HL-60/S4 (cell line): Measurements from ENCODE around the gene CCDC178.
"Not testable (repeated sequence)": the region's sequence is repeated elsewhere in the genome, so short reads cannot be mapped to it uniquely, and the experiment has no call there.

Experiments used
- in situ Hi-C: fragments of 300-500 bp; cut with MboI; formaldehyde crosslinking; loops from 2 replicates; pipeline ENCODE4 v1.14.3; 2022; ENCODE audit warnings: low sequenced_read_pairs

The CCDC178 gene

GRCh38 chr18:33022370-33022769 is 418.2 kb downstream of the CCDC178 start:
- in situ Hi-C loops: no loop called here

GRCh38 chr18:33020877-33021276 is 419.6 kb downstream of the CCDC178 start:
- in situ Hi-C loops: no loop called here

GRCh38 chr18:33014060-33014796 is 426.3 kb downstream of the CCDC178 start:
- in situ Hi-C loops: no loop called here

GRCh38 chr18:33010149-33010548 is 430.4 kb downstream of the CCDC178 start:
- in situ Hi-C loops: no loop called here

- in situ Hi-C loops: no loop called here
Observed at GRCh38 chr18:32998921-32999320, 441.6 kb downstream of the CCDC178 start.

GRCh38 chr18:32998285-32998684 is 442.2 kb downstream of the CCDC178 start:
- in situ Hi-C loops: no loop called here

GRCh38 chr18:32983721-32984120 is 456.8 kb downstream of the CCDC178 start:
- in situ Hi-C loops: no loop called here

- in situ Hi-C loops: no loop called here
Observed at GRCh38 chr18:32980896-32981295, 459.6 kb downstream of the CCDC178 start.

GRCh38 chr18:32975501-32975900 is 465.0 kb downstream of the CCDC178 start:
- in situ Hi-C loops: no loop called here

- in situ Hi-C loops: no loop called here
Observed at GRCh38 chr18:32975163-32975436, 465.4 kb downstream of the CCDC178 start.

- in situ Hi-C loops: no loop called here
Observed at GRCh38 chr18:32974421-32975162, 465.9 kb downstream of the CCDC178 start.

- in situ Hi-C loops: no loop called here
Observed at GRCh38 chr18:32968248-32968647, 472.3 kb downstream of the CCDC178 start.

- in situ Hi-C loops: no loop called here
Observed at GRCh38 chr18:32966141-32966540, 474.4 kb downstream of the CCDC178 start.

GRCh38 chr18:32961538-32961937 is 479.0 kb downstream of the CCDC178 start:
- in situ Hi-C loops: no loop called here

- in situ Hi-C loops: no loop called here
Observed at GRCh38 chr18:32958746-32959145, 481.8 kb downstream of the CCDC178 start.

- in situ Hi-C loops: no loop called here
Observed at GRCh38 chr18:32956591-32957315, 483.8 kb downstream of the CCDC178 start.

- in situ Hi-C loops: not testable (repeated sequence)
Observed at GRCh38 chr18:32952318-32952717, 488.2 kb downstream of the CCDC178 start.

GRCh38 chr18:32937597-32937996 is 502.9 kb downstream of the CCDC178 start:
- in situ Hi-C loops: no loop called here

- in situ Hi-C loops: no loop called here
Observed at GRCh38 chr18:32937066-32937465, 503.5 kb downstream of the CCDC178 start.

- in situ Hi-C loops: no loop called here
Observed at GRCh38 chr18:32934201-32934600, 506.3 kb downstream of the CCDC178 start.

GRCh38 chr18:32930695-32931301 is 509.7 kb downstream of the CCDC178 start:
- in situ Hi-C loops: no loop called here
